T47D (cell line): ENCODE data around the gene CRB3.
"Not testable (repeated sequence)": the region's sequence is repeated elsewhere in the genome, so short reads cannot be mapped to it uniquely, and the experiment has no call there.

Source experiments
- DNase-seq, 2 experiments: peaks; one replicate each; pipeline versions ENCODE4 v3.0.0 to v3.0.0-alpha.2; 2011 to 2012; ENCODE audit warnings: low read depth in 1 of 2, low spot score in 1 of 2
- JUND ChIP-seq: IDR thresholded peaks from 2 replicates; pipeline ENCODE4 v1.6.1; 2012; ENCODE audit warnings: low read depth
- in situ Hi-C: cut with HindIII; loops from 2 replicates; pipeline ENCODE4 v1.10.0; 2016; ENCODE audit warnings: low sequenced_read_pairs, low pct_unique_long_range_greater_than_20kb

The CRB3 gene

GRCh38 chr19:6495947-6496346, 31.9 kb downstream of the CRB3 start:
- no peak for TF ChIP-seq JUND
- in situ Hi-C loops: no loop called here
- no peak for DNase-seq

- TF ChIP-seq JUND: no peak
- no peak for DNase-seq
- in situ Hi-C loops: no loop called here
Measured at GRCh38 chr19:6498294-6499036, 34.4 kb downstream of the CRB3 start.

GRCh38 chr19:6499052-6499790, 35.1 kb downstream of the CRB3 start:
- in situ Hi-C loops: no loop called here
- no peak for TF ChIP-seq JUND
- DNase-seq: no peak

GRCh38 chr19:6500837-6501739, 37.0 kb downstream of the CRB3 start:
- no peak for TF ChIP-seq JUND
- no peak for DNase-seq
- in situ Hi-C loops: no loop called here

- no peak for TF ChIP-seq JUND
- in situ Hi-C loops: no loop called here
- DNase-seq: peak in 1 of 2 experiments; percentile 5
Measured at GRCh38 chr19:6501740-6502648, 37.9 kb downstream of the CRB3 start, which contains the start of gene TUBB4A. Gene TUBB4A (minus strand): TSS chr19:6502309. CDS start chr19:6502212, 97 bp downstream.

GRCh38 chr19:6503407-6504201, 39.5 kb downstream of the CRB3 start:
- in situ Hi-C loops: no loop called here
- DNase-seq: no peak
- TF ChIP-seq JUND: no peak

GRCh38 chr19:6508028-6508771, 44.1 kb downstream of the CRB3 start:
- in situ Hi-C loops, DNase-seq: not testable (repeated sequence)

GRCh38 chr19:6509118-6509971, 45.3 kb downstream of the CRB3 start:
- TF ChIP-seq JUND: no peak
- in situ Hi-C loops: no loop called here

GRCh38 chr19:6510618-6511017, 46.5 kb downstream of the CRB3 start:
- in situ Hi-C loops: no loop called here
- no peak for TF ChIP-seq JUND
- DNase-seq: no peak

More at GRCh38 chr19:6509118-6509971, 45.3 kb downstream of the CRB3 start:
- DNase-seq: no peak

GRCh38 chr19:6514089-6514488, 50.0 kb downstream of the CRB3 start:
- in situ Hi-C loops: no loop called here

More at GRCh38 chr19:6514089-6514488, 50.0 kb downstream of the CRB3 start:
- DNase-seq: no peak
- no peak for TF ChIP-seq JUND
